GM18519 (cell line): ENCODE results near the gene HECTD1.

Experiments
- ATAC-seq: cut with Tn5 transposase; IDR thresholded peaks from one replicate; pipeline ENCODE4 v1.9.1; 2021; ENCODE audit warnings: mild to moderate bottlenecking, moderate library complexity; ENCODE audit not compliant: unreplicated experiment, low FRiP score

The HECTD1 gene

DNA sequence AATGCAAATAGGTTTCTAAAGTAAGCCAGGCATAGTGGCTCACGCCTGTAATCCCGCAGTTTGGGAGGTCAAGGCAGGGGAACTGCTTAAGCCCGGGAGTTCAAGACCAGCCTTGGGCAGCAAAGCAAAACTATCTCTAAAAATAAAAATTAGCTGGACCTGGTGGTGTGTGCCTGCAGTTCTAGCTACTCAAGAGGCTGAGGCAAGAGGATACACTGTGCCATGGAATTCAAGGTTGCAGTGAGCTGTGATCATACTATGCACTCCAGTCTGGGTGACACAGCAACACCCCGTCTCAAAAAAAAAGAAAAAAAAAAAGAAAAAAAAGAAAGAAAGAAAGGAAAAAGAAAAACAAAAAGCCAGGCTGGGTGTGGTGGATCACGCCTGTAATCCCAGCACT is 46.3 kb downstream of the HECTD1 start:
- no peak for ATAC-seq

GRCh38 chr14:31159682-31160296 is 47.8 kb downstream of the HECTD1 start:
- ATAC-seq, result no peak

GRCh38 chr14:31154956-31155355 is 52.6 kb downstream of the HECTD1 start:
- no peak for ATAC-seq

- no peak for ATAC-seq
Measured at GRCh38 chr14:31142455-31143087, 65.0 kb downstream of the HECTD1 start.

DNA sequence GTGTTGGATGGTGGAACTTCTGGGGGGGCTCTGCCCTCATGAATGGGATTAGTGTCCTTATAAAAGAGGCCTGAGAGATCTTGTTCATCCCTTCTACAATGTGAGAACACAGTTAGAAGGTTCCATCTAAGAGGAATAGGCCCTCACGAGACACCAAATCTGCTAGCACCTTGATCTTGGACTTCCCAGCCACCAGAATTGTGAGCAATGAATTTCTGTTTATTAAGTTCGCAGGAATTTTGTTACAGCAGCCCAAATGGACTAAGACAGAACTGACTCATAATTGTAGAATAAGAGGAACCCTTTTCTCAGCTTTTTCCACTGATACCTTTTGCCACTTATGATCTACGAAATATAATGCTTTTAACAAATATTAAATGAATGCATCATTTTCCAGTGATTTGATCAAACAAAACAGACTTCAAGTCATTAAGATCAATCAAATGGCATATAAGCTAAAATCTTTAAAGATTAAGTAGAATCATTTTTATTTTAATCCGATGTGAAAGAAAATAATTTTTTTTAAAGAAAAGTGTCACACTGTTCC is 68.2 kb downstream of the HECTD1 start:
- ATAC-seq, result no peak

- ATAC-seq, result no peak
Measured at GRCh38 chr14:31138301-31138700, 69.3 kb downstream of the HECTD1 start.

DNA sequence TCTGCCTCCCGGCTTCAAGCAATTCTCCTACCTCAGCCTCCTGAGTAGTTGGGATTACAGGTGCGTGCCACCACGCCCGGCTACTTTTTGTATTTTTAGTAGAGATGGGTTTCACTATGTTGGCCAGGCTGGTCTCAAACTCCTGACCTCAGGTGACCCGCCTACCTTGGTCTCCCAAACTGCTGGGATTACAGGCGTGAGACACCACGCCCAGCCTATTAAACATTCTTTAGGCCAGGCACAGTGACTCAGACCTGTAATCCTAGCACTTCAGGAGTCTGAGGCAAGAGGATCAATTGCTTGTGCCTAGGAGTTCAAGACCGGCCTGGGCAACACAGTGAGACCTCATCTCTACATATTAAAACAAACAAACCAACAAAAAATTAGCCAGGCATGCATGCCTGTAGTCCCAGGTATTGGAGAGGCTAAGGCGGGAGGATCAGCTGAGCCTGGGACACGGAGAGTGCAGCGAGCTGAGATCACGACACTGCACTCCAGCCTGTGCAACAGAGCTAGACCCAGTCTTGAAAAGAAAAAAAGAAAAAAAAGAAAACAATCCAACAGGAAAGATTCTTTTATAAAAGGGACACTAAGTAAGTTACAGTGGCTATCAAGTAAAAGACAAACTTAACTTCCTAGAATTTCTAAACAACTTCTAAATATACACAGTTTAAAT is 70.2 kb downstream of the HECTD1 start:
- no peak for ATAC-seq

DNA sequence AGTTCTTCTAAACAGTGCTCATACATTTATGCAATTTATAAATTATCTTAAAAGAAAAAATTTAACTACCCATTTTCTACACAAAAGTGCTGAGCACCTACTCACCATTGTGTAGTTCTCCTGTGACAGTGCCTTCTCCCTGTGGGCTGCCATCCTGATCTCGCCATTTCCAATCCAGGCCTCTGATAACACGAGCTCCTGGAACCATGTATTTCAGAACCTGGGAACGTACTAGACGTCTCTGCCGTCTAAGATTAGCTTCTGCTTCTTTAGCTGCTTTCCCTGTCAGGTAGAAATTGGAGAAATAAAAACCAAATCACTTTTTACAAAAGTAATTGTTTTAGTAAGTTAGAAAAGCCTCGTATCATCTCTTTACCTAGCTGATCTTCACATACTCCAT is 74.5 kb downstream of the HECTD1 start:
- ATAC-seq, result no peak

DNA sequence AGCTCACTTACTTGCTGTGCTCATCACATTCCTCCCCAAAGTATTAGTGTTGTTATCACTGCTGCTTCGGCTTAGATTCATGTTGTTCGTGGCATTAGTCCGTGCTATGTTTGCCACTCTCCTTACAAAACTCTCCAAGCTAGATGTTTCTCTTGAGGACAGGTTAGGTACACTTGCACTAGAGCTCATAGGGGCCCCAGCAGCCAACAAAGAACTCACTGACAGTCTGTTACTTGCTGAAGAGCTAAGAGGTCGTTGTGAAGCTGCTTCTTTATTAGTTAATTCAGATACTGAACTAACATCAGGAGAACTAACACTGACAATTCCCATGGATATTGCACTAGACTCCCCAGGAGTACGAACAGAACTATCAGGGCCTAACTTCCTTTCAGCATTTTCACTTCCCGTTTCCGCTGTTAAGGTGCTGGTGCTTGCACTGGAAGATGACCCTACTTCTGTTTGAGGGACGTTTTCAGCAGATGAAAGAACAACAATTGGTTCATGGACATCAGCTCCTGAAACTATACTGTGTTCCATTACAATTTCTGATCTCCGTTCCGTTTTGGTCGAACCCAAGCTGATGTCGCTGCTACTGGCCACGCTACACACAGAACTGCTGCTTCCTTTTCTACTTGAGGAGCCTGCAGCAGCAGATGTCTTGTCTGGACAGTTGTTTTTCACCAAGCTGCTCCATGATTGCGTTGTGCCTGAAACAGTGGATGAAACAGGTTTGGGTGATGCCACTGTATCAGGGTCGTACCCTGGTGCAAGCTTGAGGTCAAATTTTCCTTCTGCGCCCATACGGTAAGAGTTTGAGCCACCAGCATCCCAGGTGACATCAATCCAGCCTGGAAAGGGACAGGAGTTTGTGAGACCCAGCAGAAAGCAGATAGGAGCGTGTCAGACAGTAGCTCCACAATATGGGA is 78.7 kb downstream of the HECTD1 start:
- no peak for ATAC-seq

DNA sequence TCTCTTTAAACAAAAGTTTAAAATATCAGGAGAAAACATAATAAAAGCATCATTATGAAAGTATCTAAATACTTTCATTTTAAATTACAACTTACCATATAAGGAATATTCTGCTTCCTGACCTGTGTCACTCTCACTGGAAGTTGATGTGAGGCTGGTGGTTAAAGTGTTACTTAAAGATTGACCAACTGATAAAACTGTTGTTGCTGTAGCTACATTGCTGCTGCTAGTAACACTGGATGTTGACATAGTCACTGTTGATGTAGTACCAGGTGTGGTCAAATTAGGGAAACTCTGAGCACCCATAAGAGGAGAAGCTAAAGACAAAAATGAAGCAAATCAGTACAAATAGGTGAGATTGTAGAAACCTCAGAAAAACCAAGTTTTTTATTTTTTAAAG is 79.9 kb downstream of the HECTD1 start:
- ATAC-seq, result no peak

- no peak for ATAC-seq
Measured at GRCh38 chr14:31126680-31127079, 80.9 kb downstream of the HECTD1 start.

DNA sequence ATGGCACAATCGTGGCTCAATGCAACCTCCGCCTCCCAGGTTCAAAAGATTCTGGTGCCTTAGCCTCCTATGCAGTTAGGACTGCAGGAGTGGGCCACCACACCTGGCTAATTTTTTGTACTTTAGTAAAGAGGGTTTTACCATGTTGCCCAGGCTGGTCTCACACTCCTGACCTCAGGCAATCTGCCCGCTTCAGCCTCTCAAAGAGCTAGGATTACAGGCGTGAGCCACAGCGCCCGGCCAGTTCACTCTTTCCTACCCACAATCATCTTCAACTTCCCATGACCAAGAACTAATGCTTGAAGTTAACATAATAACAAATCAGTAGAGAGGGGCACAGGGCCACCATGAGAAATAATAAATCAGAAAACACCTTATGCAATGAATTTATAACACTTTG is 82.4 kb downstream of the HECTD1 start:
- no peak for ATAC-seq

GRCh38 chr14:31124197-31124596 is 83.4 kb downstream of the HECTD1 start:
- no peak for ATAC-seq

- ATAC-seq, result no peak
Measured at GRCh38 chr14:31122921-31123320, 84.7 kb downstream of the HECTD1 start.

DNA sequence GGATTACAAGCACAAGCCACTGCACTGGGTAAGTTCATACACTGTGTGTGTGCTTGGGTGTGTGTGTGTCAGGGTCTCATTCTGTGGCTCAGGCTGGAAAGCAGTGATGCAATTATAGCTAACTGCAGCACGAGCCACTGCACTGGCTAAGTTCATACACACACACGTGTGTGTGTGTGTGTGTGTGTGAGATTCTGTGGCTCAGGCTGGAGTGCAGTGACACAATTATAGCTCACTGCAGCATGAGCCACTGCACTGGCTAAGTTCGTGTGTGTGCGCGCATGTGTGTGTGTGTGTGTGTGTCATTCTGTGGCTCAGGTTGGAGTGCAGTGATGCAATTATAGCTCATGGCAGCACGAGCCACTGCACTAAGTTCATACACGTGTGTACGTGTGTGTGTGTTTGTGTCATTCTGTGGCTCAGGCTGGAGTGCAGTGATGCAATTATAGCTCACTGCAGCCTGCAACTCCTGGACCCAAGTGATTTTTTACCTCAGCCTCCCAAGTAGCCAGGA is 85.4 kb downstream of the HECTD1 start:
- ATAC-seq, result no peak

- ATAC-seq, result no peak
Measured at GRCh38 chr14:31118892-31119291, 88.7 kb downstream of the HECTD1 start.

- ATAC-seq, result no peak
Measured at GRCh38 chr14:31113794-31114193, 93.8 kb downstream of the HECTD1 start.

DNA sequence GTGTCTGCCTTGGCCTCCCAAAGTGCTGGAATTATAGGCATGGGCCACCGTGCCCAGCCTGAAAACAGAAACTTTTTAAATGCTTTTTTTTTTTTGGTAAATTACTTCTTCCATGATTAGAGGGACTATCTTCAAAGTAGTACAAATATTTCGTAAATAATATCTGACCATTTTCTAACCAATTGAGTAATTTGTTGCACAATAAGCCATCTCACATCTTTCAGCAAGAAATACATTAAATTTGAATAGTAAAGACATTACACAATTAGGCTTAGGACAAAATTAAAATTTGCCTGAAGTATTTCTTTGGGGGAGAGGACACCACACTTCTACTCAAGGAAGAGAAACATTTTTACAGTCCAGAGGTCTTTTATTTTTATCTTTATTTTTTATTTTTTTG is 96.7 kb downstream of the HECTD1 start:
- ATAC-seq, result no peak

GRCh38 chr14:31109257-31109656 is 98.3 kb downstream of the HECTD1 start:
- no peak for ATAC-seq

DNA sequence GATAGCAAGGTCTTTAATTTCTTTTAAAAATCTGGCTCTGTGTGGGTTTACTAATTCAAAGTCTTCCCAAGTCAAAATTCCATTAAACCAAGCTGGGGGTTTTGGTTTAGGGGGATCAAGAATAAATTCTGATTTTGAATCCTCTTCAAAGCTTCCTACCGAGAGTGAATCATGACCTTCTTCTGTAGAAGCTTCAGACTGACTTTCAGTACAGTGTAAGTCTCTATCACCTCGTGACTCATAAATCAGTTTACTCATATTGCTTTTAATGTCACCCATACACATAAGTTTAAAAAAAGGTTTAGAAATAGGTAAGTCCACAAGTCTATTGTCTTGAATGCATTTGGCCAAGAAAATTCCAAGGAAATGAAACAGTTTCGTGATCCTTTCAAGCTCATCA is 100.8 kb downstream of the HECTD1 start:
- ATAC-seq, result no peak
